ENCODE data around the gene SCN7A. TPM values are rescaled to one million over a fixed set of nuclear protein-coding genes. Genes with fewer than 3 reads are reported as not detected.

SCN7A gene
- total and polyA plus RNA-seq, 2 of the 4 experiments (the other 2 are of a cell fraction) = 0.39 to 0.90 TPM

DNA sequence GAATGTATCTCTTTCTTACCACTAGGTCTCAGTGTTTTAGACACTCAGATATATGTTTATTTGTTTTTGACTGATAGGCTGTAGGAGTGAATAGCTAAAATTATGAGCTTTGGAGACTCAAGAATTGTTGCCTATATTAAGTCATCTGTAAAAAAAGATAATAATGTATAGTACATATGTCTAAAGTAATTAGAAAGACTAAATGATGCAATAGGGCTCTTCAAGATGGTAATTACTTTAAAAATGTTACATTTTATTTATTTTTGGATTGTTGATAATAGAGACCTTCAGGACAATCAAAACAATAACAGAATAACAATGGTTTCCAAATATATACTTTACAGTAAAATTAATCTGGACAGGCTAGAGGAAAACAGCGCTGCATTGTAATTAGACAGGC lies 19.9 kb upstream of the SCN7A start:
- DNase-seq (no peak), ATAC-seq (ENCODE audit: low read depth) (peak; percentile 14; the same call in 1 of the 2 replicates)
- ChIA-PET POLR2A (ENCODE audit: unreplicated experiment) (no interaction called here), CTCF (no interaction called here)
- no peak overlapping the region for H2BK15ac ChIP-seq (ENCODE audit: low read depth, low read length)
- dilution Hi-C loops (cut with HindIII; ENCODE audit: low sequenced_read_pairs, unreplicated experiment) (no loop called here), in situ Hi-C loops (cut with MboI; ENCODE audit: low sequenced_read_pairs) (no loop called here), intact Hi-C loops (cut with micrococcal nuclease) (no loop called here)
- no peaks in the 10 kb centered on the region; the same call in 1 of the 2 replicates for H3K27me3 ChIP-seq (ENCODE audit: control insufficient read depth, insufficient read depth, low read length)
- H2BK120ac ChIP-seq (ENCODE audit: low read depth, low read length) = no peak overlapping the region
- no peak for TF ChIP-seq CEBPB (IDR thresholded peaks at IDR 0.05; ENCODE audit: low read depth, low read length)
- TF ChIP-seq, protein P1, sequence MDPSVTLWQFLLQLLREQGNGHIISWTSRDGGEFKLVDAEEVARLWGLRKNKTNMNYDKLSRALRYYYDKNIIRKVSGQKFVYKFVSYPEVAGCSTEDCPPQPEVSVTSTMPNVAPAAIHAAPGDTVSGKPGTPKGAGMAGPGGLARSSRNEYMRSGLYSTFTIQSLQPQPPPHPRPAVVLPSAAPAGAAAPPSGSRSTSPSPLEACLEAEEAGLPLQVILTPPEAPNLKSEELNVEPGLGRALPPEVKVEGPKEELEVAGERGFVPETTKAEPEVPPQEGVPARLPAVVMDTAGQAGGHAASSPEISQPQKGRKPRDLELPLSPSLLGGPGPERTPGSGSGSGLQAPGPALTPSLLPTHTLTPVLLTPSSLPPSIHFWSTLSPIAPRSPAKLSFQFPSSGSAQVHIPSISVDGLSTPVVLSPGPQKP (IDR thresholded peaks at IDR 0.05; ENCODE audit: borderline replicate concordance, low read depth, low read length) = no peak
- TF ChIP-seq, protein P2, sequence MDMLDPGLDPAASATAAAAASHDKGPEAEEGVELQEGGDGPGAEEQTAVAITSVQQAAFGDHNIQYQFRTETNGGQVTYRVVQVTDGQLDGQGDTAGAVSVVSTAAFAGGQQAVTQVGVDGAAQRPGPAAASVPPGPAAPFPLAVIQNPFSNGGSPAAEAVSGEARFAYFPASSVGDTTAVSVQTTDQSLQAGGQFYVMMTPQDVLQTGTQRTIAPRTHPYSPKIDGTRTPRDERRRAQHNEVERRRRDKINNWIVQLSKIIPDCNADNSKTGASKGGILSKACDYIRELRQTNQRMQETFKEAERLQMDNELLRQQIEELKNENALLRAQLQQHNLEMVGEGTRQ (IDR thresholded peaks at IDR 0.05; ENCODE audit: low read depth, low read length) = no peak
- no peak for TF ChIP-seq POLR2A (IDR thresholded peaks at IDR 0.05; ENCODE audit: low read depth, low read length)
- no peak for TF ChIP-seq NFE2L2 (IDR thresholded peaks at IDR 0.05; ENCODE audit: low read depth, low read length)
- no peak for TF ChIP-seq RFX5 (IDR thresholded peaks at IDR 0.05; ENCODE audit: low read depth, low read length)
- no peak for TF ChIP-seq RCOR1 (IDR thresholded peaks at IDR 0.05; ENCODE audit: insufficient replicate concordance, low read length)
- TF ChIP-seq RAD21 (IDR thresholded peaks at IDR 0.05; ENCODE audit: low read length) = no peak
- no peak for TF ChIP-seq SMC3 (IDR thresholded peaks at IDR 0.05; ENCODE audit: low read depth, low read length)
- H3K27ac ChIP-seq (ENCODE audit: insufficient read depth, low read length) = no peak overlapping the region
- no peak overlapping the region for H2AK5ac ChIP-seq (ENCODE audit: low read depth, low read length)
- no peaks in the 10 kb centered on the region for H3K36me3 ChIP-seq (ENCODE audit: control insufficient read depth, insufficient read depth, low read length)
- H3K18ac ChIP-seq (ENCODE audit: low read depth, low read length) = no peak overlapping the region
- H3K4me3 ChIP-seq (ENCODE audit: insufficient read depth, low read depth, low read length) = no peak overlapping the region
- no peak overlapping the region for H4K5ac ChIP-seq (ENCODE audit: low read depth, low read length)
- no peak overlapping the region for H3K14ac ChIP-seq (replicated peaks; ENCODE audit: low read depth, low read length)
- H4K8ac ChIP-seq (ENCODE audit: low read depth in 2 of 2, low read length in 2 of 2) = no peak overlapping the region
- H4K91ac ChIP-seq (ENCODE audit: insufficient read depth, low read depth, low read length) = no peak overlapping the region
- no peaks in the 10 kb centered on the region for H3K79me1 ChIP-seq (ENCODE audit: low read depth in 1 of 2, low read length in 2 of 2)
- no peak overlapping the region for H3K4ac ChIP-seq (ENCODE audit: low read depth, low read length)
- no TSS peak for BruUV-seq (replicated peaks)
- no peak overlapping the region for H3K56ac ChIP-seq (ENCODE audit: extremely low read depth, insufficient read depth, low read length)
- peaks cover 2% of the 10 kb centered on the region; the same call in 1 of the 2 replicates for H3K4me1 ChIP-seq (ENCODE audit: control insufficient read depth, insufficient read depth, low read length)
- no CpG with 5 or more reads among the region's 1 CpG for WGBS, 2 experiments (ENCODE audit: extremely low coverage in 2 of 2, insufficient read length in 1 of 2)
- no peak overlapping the region for H3K4me2 ChIP-seq (ENCODE audit: low read depth, low read length)
- H2AFZ ChIP-seq (replicated peaks; ENCODE audit: low read length, poor library complexity) = no peak overlapping the region
- no peak overlapping the region for H3K9ac ChIP-seq (ENCODE audit: low read depth, low read length)
- H3K9me3 ChIP-seq (ENCODE audit: control insufficient read depth, insufficient read depth, low read length) = no peaks in the 10 kb centered on the region
- no peak overlapping the region for H2BK20ac ChIP-seq (ENCODE audit: low read depth, low read length)
- H3K23ac ChIP-seq (ENCODE audit: low read depth, low read length) = no peak overlapping the region
- no peaks in the 10 kb centered on the region for H4K20me1 ChIP-seq (ENCODE audit: insufficient read depth, low read length)
- H2AK9ac ChIP-seq (replicated peaks; ENCODE audit: low read depth, low read length, poor library complexity) = no peak overlapping the region
- H2BK5ac ChIP-seq (ENCODE audit: low read depth, low read length, poor library complexity, severe bottlenecking) = no peak overlapping the region
- no peaks in the 10 kb centered on the region for H3K9me1 ChIP-seq (ENCODE audit: insufficient read depth, low read length)
